HG03175 (cell line): ENCODE data around the gene DRAP1.

Experiments
- ATAC-seq: cut with Tn5 transposase; IDR thresholded peaks from one replicate; pipeline ENCODE4 v1.9.1; 2021; ENCODE audit warnings: mild to moderate bottlenecking, moderate library complexity; ENCODE audit not compliant: unreplicated experiment

DRAP1 gene

DNA sequence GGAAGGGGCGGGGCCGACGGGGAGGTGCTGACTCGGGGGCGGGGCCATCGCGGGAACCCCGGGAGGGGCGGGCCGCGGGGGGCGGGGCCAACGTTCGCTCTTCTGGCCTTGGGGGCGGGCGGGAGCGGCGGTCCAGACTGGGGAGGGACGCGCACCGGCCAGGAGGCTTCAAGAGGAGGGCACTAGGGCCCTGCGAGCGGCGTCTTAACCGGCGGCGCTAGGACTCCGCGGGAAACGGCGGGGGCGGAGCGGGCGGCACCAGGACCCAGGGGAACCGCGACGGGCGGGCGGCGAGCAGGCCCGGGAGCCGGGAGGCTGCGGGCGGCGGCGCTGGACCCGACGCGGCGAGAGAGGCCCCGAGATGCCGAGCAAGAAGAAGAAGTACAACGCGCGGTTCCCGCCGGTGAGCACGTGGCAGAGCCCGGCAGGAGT is at the start of gene DRAP1:
Gene DRAP1 (plus strand): TSS at position 286 of the 432 bp plus-strand sequence. CDS start 76 bp downstream, at position 362.
- peak; percentile 82 for ATAC-seq

DNA sequence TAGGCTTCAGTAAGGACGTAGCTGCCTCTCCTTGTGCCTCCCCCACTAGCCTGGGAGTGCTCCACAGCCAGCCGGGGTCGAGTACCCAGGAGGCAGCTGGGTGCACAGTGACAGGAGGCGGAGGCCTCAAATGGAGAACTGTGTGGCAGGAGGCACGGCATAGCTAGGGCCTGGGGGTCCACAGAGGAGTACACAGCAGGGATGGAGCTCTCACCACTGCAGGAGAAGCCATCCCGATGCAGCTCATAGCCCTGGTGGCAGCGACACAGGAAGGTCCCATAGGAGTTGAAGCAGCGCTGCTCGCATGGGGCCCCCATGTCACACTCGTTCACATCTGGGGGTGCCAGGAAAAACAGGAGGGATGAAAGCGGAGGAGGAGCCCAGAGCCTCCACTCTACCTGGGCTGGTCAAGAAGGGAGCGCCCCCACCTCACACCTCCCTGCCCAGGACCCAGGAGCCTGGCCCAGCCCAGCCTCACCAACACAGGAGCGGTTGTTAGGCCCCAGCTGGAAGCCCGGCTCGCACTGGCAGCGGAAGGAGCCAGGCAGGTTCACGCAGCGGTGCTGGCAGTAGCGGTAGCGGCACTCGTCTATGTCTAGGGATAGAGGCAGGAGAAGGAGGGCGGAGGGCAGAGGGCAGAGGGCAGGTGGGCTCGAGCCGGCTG is 49.5 kb upstream of the DRAP1 start:
- no peak for ATAC-seq

GRCh38 chr11:65870307-65870658 is 48.9 kb upstream of the DRAP1 start:
- no peak for ATAC-seq

GRCh38 chr11:65870706-65871681 is 48.2 kb upstream of the DRAP1 start:
- ATAC-seq: no peak

GRCh38 chr11:65871811-65872548 is 47.2 kb upstream of the DRAP1 start:
- no peak for ATAC-seq

DNA sequence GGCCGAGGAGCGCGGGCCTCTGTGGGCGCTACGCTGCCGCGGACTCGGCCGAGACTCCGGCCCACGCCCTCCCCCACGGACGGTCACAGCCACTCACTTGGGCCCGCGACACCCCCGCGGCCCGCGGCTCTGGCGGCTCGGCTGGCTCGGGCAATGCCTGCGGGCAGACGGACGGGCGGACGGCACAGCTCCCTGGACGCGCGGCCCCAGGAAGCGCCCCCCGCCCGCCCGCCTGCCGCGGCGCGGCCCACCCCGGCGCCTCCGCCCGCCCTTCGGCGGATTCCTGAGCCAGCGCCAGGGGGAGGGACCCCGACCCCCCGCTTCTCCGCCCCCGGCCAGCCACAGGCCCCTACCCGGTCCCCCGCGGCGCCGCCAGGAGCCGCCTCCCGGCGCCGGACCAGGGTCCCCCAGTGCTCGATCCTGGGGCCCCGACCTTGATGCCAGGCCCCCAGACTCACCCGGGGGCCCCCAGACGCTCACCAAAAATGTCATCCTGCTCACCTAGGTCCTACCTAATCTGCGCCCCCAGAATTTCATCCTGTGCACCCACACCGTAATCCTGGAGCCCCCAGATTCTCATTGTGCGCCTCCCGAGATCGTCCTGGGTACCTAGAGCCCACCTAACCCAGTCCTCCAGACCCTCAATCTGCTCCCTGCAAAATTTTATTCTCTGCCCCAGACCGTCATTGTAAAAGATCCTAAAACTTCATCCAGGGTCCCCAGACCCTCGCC is 46.5 kb upstream of the DRAP1 start, which contains the start of gene EFEMP2:
Gene EFEMP2 (minus strand): TSS at position 215 of the 732 bp plus-strand sequence. CDS start 446 bp downstream, outside the sequence.
- no peak for ATAC-seq

DNA sequence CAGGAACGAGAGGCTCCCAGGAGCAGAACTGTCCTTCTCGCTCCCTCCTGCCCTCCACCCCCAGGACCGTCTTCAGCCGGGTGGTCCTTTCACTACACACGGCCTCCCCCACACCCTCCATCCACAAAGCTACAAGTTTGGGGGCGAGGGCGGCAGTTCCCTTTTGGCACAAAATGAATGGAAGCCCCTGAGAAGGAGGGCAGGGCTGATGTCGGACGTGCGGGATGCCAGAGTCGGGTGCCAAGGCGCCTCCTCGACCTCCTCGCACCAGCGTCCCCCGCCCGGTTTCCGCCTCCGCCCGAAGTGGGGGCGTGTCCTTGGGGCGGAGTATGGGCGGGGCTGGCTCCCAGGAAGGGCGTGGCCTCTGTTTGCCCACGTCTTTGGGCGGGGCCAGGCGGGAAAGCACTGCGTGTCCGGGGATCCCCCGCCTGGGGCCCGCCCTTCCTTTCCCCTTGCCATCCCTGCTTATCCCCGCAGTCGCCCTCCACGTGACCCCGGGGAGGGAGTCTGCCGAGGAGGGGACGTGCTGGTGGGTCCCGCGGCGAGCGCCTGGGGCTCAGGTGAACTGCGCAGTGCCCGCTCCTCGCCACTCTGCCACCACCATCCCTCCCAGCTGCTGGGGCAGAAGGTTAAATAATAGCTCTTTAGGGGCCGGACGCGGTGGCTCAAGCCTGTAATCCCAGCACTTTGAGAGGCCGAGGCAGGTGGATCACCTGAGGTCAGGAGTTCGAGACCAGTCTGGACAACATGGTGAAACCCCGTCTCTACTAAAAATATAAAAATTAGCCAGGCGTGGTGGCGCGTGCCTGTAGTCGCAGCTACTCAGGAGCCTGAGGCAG is 45.7 kb upstream of the DRAP1 start:
- peak; percentile 82 for ATAC-seq

DNA sequence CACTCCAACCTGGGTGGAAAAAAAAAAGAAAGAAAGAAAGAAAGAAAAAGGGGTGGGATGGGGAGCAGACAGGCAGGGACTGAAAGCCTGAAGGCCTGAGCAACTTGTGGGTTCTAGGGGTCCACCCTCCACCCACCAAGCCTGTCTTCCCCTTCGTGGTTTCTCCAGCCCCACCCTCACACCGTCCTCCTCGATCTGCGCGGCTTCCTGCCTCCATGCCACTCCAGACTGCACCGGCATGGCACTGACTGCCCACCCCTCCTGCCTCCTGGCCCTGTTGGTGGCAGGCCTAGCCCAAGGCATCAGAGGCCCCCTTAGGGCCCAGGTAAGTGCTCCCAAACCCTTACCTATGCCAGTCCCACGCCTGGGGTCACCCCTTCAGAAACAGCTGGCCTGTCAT is 39.6 kb upstream of the DRAP1 start, which contains the start of gene CTSW:
Gene CTSW (plus strand): TSS at position 221 of the 400 bp plus-strand sequence. CDS start 18 bp downstream, at position 239.
- ATAC-seq: no peak

DNA sequence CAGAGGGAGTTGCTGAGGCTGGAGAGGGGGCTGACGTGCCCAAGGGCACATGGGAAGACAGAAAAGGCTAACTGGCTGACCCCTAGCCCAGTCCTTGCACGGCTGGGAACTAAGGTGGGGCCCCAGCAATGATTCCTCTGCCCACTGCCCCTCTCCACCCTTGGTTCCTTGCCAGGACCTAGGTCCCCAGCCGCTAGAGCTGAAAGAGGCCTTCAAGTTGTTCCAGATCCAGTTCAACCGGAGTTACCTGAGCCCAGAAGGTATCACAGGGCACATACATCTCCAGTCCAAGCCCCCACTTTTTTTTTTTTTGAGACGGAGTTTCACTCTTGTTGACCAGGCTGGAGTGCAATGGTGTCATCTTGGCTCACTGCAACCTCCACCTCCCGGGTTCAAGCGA is 39.2 kb upstream of the DRAP1 start:
- ATAC-seq: no peak

DNA sequence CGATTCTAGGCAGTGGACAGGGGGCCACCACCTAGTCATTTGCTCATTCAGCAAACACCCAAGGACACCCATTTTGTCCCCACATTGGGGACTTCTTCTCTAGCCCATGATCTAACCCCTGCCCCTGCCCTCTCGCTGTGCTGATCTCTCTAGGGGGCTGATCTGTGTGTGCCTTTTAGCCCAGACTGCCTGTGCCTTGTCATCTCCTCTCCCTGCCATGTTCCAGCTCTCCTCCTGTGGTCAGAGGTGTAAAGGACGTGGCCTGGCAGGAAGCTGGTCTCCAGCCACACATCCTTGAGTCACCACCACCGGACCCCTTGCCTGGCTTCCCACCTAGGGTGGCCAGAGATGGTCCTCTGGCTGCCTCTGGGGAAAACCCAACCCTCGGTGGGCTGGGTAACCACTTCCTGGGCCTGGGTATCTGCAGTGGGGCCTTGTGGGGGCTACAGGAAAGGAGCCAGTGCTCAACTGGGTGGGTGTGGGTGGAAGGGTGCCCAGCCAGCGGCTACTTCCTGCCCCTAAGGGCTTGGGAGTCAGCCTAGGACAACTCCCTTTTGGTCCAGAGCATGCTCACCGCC is 38.3 kb upstream of the DRAP1 start:
- no peak for ATAC-seq

- ATAC-seq: no peak
Observed at GRCh38 chr11:65882120-65883057, 36.8 kb upstream of the DRAP1 start.

DNA sequence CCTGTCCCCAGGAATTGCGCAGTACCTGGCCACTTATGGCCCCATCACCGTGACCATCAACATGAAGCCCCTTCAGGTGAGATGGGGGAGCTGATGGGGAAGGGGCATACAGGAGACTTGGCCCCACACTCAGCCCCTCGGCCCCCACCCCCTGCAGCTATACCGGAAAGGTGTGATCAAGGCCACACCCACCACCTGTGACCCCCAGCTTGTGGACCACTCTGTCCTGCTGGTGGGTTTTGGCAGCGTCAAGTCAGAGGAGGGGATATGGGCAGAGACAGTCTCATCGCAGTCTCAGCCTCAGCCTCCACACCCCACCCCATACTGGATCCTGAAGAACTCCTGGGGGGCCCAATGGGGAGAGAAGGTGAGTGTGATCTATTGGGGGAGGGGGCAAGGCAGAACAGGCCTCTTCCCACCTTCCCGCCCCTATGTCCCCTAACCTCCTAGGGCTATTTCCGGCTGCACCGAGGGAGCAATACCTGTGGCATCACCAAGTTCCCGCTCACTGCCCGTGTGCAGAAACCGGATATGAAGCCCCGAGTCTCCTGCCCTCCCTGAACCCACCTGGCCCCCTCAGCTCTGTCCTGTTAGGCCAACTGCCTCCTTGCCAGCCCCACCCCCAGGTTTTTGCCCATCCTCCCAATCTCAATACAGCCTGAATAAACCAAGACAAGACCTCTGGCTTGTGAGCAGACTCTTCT is 36.0 kb upstream of the DRAP1 start:
- no peak for ATAC-seq

- ATAC-seq: no peak
Observed at GRCh38 chr11:65883786-65884715, 35.2 kb upstream of the DRAP1 start.

DNA sequence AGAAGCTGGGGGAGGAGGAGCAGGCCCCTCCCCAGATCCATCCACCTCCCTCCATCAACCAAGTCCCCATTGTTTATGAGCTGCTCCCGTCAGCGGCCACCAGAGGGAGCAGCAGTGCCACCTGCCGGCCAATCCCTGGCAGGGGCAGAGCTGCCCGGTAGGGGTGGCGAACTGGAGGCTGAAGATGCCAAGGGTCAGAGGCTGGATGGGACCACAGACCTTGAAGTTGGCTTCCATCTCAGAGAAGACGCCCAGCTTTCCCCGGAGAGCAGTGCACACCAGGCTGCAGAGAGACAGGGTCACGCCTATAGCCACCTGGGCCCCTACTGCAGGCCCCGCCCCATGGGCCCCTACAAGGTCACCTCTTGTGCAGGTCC is 34.5 kb upstream of the DRAP1 start:
- ATAC-seq: no peak

DNA sequence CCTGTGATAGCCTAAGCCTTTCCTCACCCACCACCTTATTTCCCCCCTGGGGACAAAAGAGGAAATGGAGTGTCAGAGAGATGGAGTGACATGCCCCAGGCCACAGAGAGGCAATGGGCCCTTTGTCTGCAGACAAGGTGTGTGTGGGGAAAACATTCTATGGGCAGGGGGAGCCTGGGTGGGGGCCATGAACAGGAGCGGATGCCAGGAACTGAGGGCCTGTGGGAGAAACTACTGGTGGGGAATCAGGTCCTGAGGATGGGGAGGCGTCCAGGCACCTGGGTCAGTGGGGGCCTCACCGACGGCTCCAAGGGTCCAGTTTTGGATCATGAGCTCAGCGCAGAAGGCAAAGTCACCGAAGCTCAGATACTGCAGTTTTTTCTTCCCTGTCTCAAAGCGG is 34.0 kb upstream of the DRAP1 start:
- ATAC-seq: no peak

DNA sequence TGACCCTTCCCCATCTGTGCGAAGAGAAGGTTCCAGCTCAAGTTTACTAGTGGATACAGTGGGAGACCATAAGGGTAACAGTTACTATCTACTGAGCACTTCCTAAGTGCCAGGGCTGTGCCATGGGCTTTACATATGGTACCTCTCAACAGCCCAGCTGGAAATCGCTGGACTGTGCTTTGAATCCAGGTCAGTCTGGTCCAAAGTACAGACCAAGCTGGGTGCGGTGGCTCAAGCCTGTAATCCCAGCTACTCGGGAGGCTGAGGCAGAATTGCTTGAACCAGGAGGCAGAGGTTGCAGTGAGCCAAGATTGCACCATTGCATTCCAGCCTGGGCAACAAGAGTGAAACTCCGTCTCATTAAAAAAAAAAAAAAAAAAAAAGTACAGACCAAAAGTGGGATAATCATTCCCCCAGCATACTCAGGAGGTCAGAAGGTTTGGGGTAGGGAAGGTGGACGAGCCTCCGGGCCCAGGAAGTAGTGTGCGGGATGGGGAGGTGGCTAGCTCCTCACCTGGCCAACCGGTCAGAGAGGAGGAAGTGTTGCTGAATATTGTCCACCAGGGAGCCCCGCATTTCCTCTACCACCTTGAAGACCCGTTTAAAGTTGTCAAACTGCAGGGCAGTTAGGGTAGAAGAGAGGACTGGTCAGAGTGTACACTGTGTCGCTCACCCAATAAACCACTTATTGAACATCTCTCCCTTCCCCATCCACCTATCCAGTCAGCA is 33.3 kb upstream of the DRAP1 start:
- no peak for ATAC-seq
